HCT116 (cell line): ENCODE data around the gene SORBS1.

ENCODE experiments used
- CTCF ChIP-seq, 3 experiments: fragments of 200-600 bp in 1 of 3; sonication (generic) in 1 of 3; IDR thresholded peaks in 2 of 3; conservative IDR thresholded peaks in 1 of 3; 2 replicates each; pipeline ENCODE4 v1.5.1; 2012 to 2017; ENCODE audit warnings: low read depth in 2 of 3, low read length in 2 of 3, antibody characterized with exemption in 1 of 3, borderline replicate concordance in 1 of 3, control low read depth in 1 of 3, mild to moderate bottlenecking in 1 of 3, mixed read lengths in 1 of 3, mixed run types in 1 of 3, moderate library complexity in 1 of 3; ENCODE audit not compliant: insufficient read depth in 1 of 3
- TCF7L2 ChIP-seq: IDR thresholded peaks from 2 replicates; pipeline ENCODE4 v1.7.0; 2011; ENCODE audit warnings: borderline replicate concordance, inconsistent platforms; ENCODE audit not compliant: insufficient read depth, insufficient read length; ENCODE audit errors: extremely low read depth

GRCh38 chr10:95522117-95522516, 39.1 kb downstream of the SORBS1 start:
- TF ChIP-seq TCF7L2 = no peak
- TF ChIP-seq CTCF (IDR thresholded peaks at IDR 0.05 in 2 of 3, conservative IDR thresholded peaks at IDR 0.05 in 1 of 3; ENCODE audit: borderline replicate concordance in 1 of 3, insufficient read depth in 1 of 3, low read depth in 2 of 3, low read length in 2 of 3) = no peak
